ENCODE data around the gene FCGR3B. TPM values are rescaled to one million over a fixed set of nuclear protein-coding genes. Genes with fewer than 3 reads are reported as not detected.
A peak's percentile ranks its signal among the peaks of the same experiment; 100 is the strongest.
"Not testable (repeated sequence)": the region's sequence is repeated elsewhere in the genome, so short reads cannot be mapped to it uniquely, and the experiment has no call there.

Gene FCGR3B
- 0.17 TPM for polyA plus RNA-seq (2013)

- 94% methylated on average over 2 of the region's 4 CpGs for WGBS (ENCODE audit: insufficient coverage)
- Histone ChIP-seq H3K4me3 (ENCODE audit: control insufficient read depth in 1 of 7, extremely low read depth in 1 of 7, insufficient read depth in 4 of 7, low read depth in 2 of 7, low read length in 6 of 7) (peak within 1 kb of the TSS in 1 of 7 experiments; percentile 15), H3K4me1 (ENCODE audit: control extremely low read depth in 1 of 4, control insufficient read depth in 4 of 4, insufficient read depth in 4 of 4, low read length in 3 of 4) (peaks cover 0 to 2% (median under 1%) of the 10 kb centered on the region in 4 experiments), H3K36me3 (ENCODE audit: control insufficient read depth in 4 of 4, insufficient read depth in 4 of 4, low read length in 3 of 4) (no peaks in the 10 kb centered on the region), H3K9me3 (ENCODE audit: control extremely low read depth in 1 of 5, control insufficient read depth in 4 of 5, insufficient read depth in 2 of 5, low read depth in 1 of 5, low read length in 4 of 5) (no peaks in the 10 kb centered on the region), H3K27ac (ENCODE audit: insufficient read depth in 1 of 2, low read depth in 1 of 2, low read length in 2 of 2, poor library complexity in 1 of 2, severe bottlenecking in 2 of 2) (no peak within 1 kb of the TSS), H3K27me3 (replicated peaks in 2 of 5; ENCODE audit: control insufficient read depth in 4 of 5, insufficient read depth in 5 of 5, low read length in 4 of 5) (peaks cover 0 to 5% (median 0%) of the 10 kb centered on the region in 5 experiments)
- DNase-seq = no peak
- ChIA-PET POLR2A (no interaction called here), CTCF (no interaction called here)
Measured at GRCh38 chr1:161631076-161631475, at the start of gene FCGR3B. Gene FCGR3B (minus strand): TSS chr1:161631176. CDS start chr1:161631094, 82 bp downstream.

GRCh38 chr1:161678500-161678899 is 47.5 kb upstream of the FCGR3B start:
- POLR2A ChIA-PET = no interaction called here
- CTCF ChIA-PET = no interaction called here
- H3K4me1 ChIP-seq (ENCODE audit: control extremely low read depth in 1 of 4, control insufficient read depth in 4 of 4, insufficient read depth in 4 of 4, low read length in 3 of 4) = no peaks in the 10 kb centered on the region
- DNase-seq = no peak
- no peak overlapping the region for H3K4me3 ChIP-seq (ENCODE audit: control insufficient read depth in 1 of 7, extremely low read depth in 1 of 7, insufficient read depth in 4 of 7, low read depth in 2 of 7, low read length in 6 of 7)
- no peak overlapping the region for H3K27ac ChIP-seq (ENCODE audit: insufficient read depth in 1 of 2, low read depth in 1 of 2, low read length in 2 of 2, poor library complexity in 1 of 2, severe bottlenecking in 2 of 2)
- H3K9me3 ChIP-seq (ENCODE audit: control extremely low read depth in 1 of 5, control insufficient read depth in 4 of 5, insufficient read depth in 2 of 5, low read depth in 1 of 5, low read length in 4 of 5) = no peaks in the 10 kb centered on the region
- WGBS (ENCODE audit: insufficient coverage) = 92% methylated on average over 1 of the region's 3 CpGs
- H3K27me3 ChIP-seq (replicated peaks in 2 of 5; ENCODE audit: control insufficient read depth in 4 of 5, insufficient read depth in 5 of 5, low read length in 4 of 5) = peaks cover 0 to 4% (median 0%) of the 10 kb centered on the region in 5 experiments
- H3K36me3 ChIP-seq (ENCODE audit: control insufficient read depth in 4 of 4, insufficient read depth in 4 of 4, low read length in 3 of 4) = no peaks in the 10 kb centered on the region

GRCh38 chr1:161676958-161677689 is 46.1 kb upstream of the FCGR3B start:
- POLR2A ChIA-PET = no interaction called here
- no peaks in the 10 kb centered on the region for H3K36me3 ChIP-seq (ENCODE audit: control insufficient read depth in 4 of 4, insufficient read depth in 4 of 4, low read length in 3 of 4)
- H3K4me3 ChIP-seq (ENCODE audit: control insufficient read depth in 1 of 7, extremely low read depth in 1 of 7, insufficient read depth in 4 of 7, low read depth in 2 of 7, low read length in 6 of 7) = no peak overlapping the region
- no peak for DNase-seq
- WGBS (ENCODE audit: insufficient coverage) = 90% methylated on average over 3 of the region's 5 CpGs
- H3K9me3 ChIP-seq (ENCODE audit: control extremely low read depth in 1 of 5, control insufficient read depth in 4 of 5, insufficient read depth in 2 of 5, low read depth in 1 of 5, low read length in 4 of 5) = no peaks in the 10 kb centered on the region
- H3K4me1 ChIP-seq (ENCODE audit: control extremely low read depth in 1 of 4, control insufficient read depth in 4 of 4, insufficient read depth in 4 of 4, low read length in 3 of 4) = no peaks in the 10 kb centered on the region
- peaks cover 0 to 4% (median 0%) of the 10 kb centered on the region in 5 experiments for H3K27me3 ChIP-seq (replicated peaks in 2 of 5; ENCODE audit: control insufficient read depth in 4 of 5, insufficient read depth in 5 of 5, low read length in 4 of 5)
- CTCF ChIA-PET = no interaction called here
- no peak overlapping the region for H3K27ac ChIP-seq (ENCODE audit: insufficient read depth in 1 of 2, low read depth in 1 of 2, low read length in 2 of 2, poor library complexity in 1 of 2, severe bottlenecking in 2 of 2)

GRCh38 chr1:161676441-161676840 is 45.5 kb upstream of the FCGR3B start:
- no peak overlapping the region for H3K4me3 ChIP-seq (ENCODE audit: control insufficient read depth in 1 of 7, extremely low read depth in 1 of 7, insufficient read depth in 4 of 7, low read depth in 2 of 7, low read length in 6 of 7)
- H3K36me3 ChIP-seq (ENCODE audit: control insufficient read depth in 4 of 4, insufficient read depth in 4 of 4, low read length in 3 of 4) = no peaks in the 10 kb centered on the region
- POLR2A ChIA-PET = no interaction called here
- WGBS (ENCODE audit: insufficient coverage) = 100% methylated on average over 2 of the region's 2 CpGs
- H3K27ac ChIP-seq (ENCODE audit: insufficient read depth in 1 of 2, low read depth in 1 of 2, low read length in 2 of 2, poor library complexity in 1 of 2, severe bottlenecking in 2 of 2) = no peak overlapping the region
- CTCF ChIA-PET = no interaction called here
- H3K9me3 ChIP-seq (ENCODE audit: control extremely low read depth in 1 of 5, control insufficient read depth in 4 of 5, insufficient read depth in 2 of 5, low read depth in 1 of 5, low read length in 4 of 5) = no peaks in the 10 kb centered on the region
- H3K27me3 ChIP-seq (replicated peaks in 2 of 5; ENCODE audit: control insufficient read depth in 4 of 5, insufficient read depth in 5 of 5, low read length in 4 of 5) = peaks cover 0 to 1% (median 0%) of the 10 kb centered on the region in 5 experiments
- no peaks in the 10 kb centered on the region for H3K4me1 ChIP-seq (ENCODE audit: control extremely low read depth in 1 of 4, control insufficient read depth in 4 of 4, insufficient read depth in 4 of 4, low read length in 3 of 4)
- DNase-seq = no peak

- POLR2A ChIA-PET; H3K4me1 ChIP-seq (ENCODE audit: control extremely low read depth in 1 of 4, control insufficient read depth in 4 of 4, insufficient read depth in 4 of 4, low read length in 3 of 4); H3K27ac ChIP-seq (ENCODE audit: insufficient read depth in 1 of 2, low read depth in 1 of 2, low read length in 2 of 2, poor library complexity in 1 of 2, severe bottlenecking in 2 of 2); CTCF ChIA-PET; H3K36me3 ChIP-seq (ENCODE audit: control insufficient read depth in 4 of 4, insufficient read depth in 4 of 4, low read length in 3 of 4); H3K27me3 ChIP-seq (replicated peaks in 2 of 5; ENCODE audit: control insufficient read depth in 4 of 5, insufficient read depth in 5 of 5, low read length in 4 of 5); H3K9me3 ChIP-seq (ENCODE audit: control extremely low read depth in 1 of 5, control insufficient read depth in 4 of 5, insufficient read depth in 2 of 5, low read depth in 1 of 5, low read length in 4 of 5); H3K4me3 ChIP-seq (ENCODE audit: control insufficient read depth in 1 of 7, extremely low read depth in 1 of 7, insufficient read depth in 4 of 7, low read depth in 2 of 7, low read length in 6 of 7); DNase-seq: not testable (repeated sequence)
- 63% methylated on average over 2 of the region's 3 CpGs for WGBS (ENCODE audit: insufficient coverage)
Measured at GRCh38 chr1:161674908-161675307, 43.9 kb upstream of the FCGR3B start.

GRCh38 chr1:161674447-161674846 is 43.5 kb upstream of the FCGR3B start:
- H3K4me3 ChIP-seq (ENCODE audit: control insufficient read depth in 1 of 7, extremely low read depth in 1 of 7, insufficient read depth in 4 of 7, low read depth in 2 of 7, low read length in 6 of 7); H3K36me3 ChIP-seq (ENCODE audit: control insufficient read depth in 4 of 4, insufficient read depth in 4 of 4, low read length in 3 of 4); CTCF ChIA-PET; H3K27me3 ChIP-seq (replicated peaks in 2 of 5; ENCODE audit: control insufficient read depth in 4 of 5, insufficient read depth in 5 of 5, low read length in 4 of 5); DNase-seq; H3K4me1 ChIP-seq (ENCODE audit: control extremely low read depth in 1 of 4, control insufficient read depth in 4 of 4, insufficient read depth in 4 of 4, low read length in 3 of 4); H3K9me3 ChIP-seq (ENCODE audit: control extremely low read depth in 1 of 5, control insufficient read depth in 4 of 5, insufficient read depth in 2 of 5, low read depth in 1 of 5, low read length in 4 of 5); POLR2A ChIA-PET; H3K27ac ChIP-seq (ENCODE audit: insufficient read depth in 1 of 2, low read depth in 1 of 2, low read length in 2 of 2, poor library complexity in 1 of 2, severe bottlenecking in 2 of 2): not testable (repeated sequence)
- WGBS (ENCODE audit: insufficient coverage) = no CpG with 5 or more reads among the region's 3 CpGs

GRCh38 chr1:161673437-161673836 is 42.5 kb upstream of the FCGR3B start:
- CTCF ChIA-PET; H3K27me3 ChIP-seq (replicated peaks in 2 of 5; ENCODE audit: control insufficient read depth in 4 of 5, insufficient read depth in 5 of 5, low read length in 4 of 5); H3K36me3 ChIP-seq (ENCODE audit: control insufficient read depth in 4 of 4, insufficient read depth in 4 of 4, low read length in 3 of 4); H3K27ac ChIP-seq (ENCODE audit: insufficient read depth in 1 of 2, low read depth in 1 of 2, low read length in 2 of 2, poor library complexity in 1 of 2, severe bottlenecking in 2 of 2); H3K9me3 ChIP-seq (ENCODE audit: control extremely low read depth in 1 of 5, control insufficient read depth in 4 of 5, insufficient read depth in 2 of 5, low read depth in 1 of 5, low read length in 4 of 5); H3K4me3 ChIP-seq (ENCODE audit: control insufficient read depth in 1 of 7, extremely low read depth in 1 of 7, insufficient read depth in 4 of 7, low read depth in 2 of 7, low read length in 6 of 7); POLR2A ChIA-PET; DNase-seq; H3K4me1 ChIP-seq (ENCODE audit: control extremely low read depth in 1 of 4, control insufficient read depth in 4 of 4, insufficient read depth in 4 of 4, low read length in 3 of 4): not testable (repeated sequence)
- WGBS (ENCODE audit: insufficient coverage) = 90% methylated on average over 2 of the region's 7 CpGs

Measured in common myeloid progenitor, CD34-positive (primary cell).